GM21529 (cell line): Measurements from ENCODE around the gene HOXD12.

Source experiments
- ATAC-seq: cut with Tn5 transposase; IDR thresholded peaks from one replicate; pipeline ENCODE4 v1.9.1; 2021; ENCODE audit not compliant: unreplicated experiment

Gene HOXD12

GRCh38 chr2:176092270-176093144 is 7.1 kb upstream of the HOXD12 start, which contains the start of gene HOXD13:
HOXD13 (plus strand) TSS chr2:176092721; CDS start chr2:176092891, 170 bp downstream.
- ATAC-seq, result no peak

GRCh38 chr2:176093145-176093897 is 6.3 kb upstream of the HOXD12 start:
- no peak for ATAC-seq

DNA sequence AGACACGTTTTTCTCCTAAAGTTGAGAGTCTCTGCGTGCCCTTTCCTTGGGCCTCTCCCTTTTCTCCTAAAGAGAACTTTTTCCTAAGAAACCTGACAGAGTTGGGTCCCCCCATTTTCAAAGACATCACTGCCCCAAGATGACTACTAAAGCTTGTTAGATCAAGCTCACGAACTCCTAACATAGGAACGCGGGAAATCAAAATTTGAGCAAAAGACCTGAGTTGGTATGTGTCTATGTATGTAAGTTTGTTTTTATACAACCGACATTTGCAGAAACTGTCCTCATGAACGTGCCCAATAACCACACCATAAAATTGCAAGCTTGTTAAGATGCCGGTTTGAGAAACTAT is 5.7 kb upstream of the HOXD12 start:
- no peak for ATAC-seq

DNA sequence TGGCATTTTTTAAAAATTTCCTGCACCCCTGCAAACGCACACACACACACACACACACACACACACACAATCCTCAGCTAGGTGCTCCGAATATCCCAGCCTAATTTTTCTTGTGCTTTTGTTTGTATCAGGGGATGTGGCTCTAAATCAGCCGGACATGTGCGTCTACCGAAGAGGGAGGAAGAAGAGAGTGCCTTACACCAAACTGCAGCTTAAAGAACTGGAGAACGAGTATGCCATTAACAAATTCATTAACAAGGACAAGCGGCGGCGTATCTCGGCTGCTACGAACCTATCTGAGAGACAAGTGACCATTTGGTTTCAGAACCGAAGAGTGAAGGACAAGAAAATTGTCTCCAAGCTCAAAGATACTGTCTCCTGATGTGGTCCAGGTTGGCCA is 5.2 kb upstream of the HOXD12 start:
- no peak for ATAC-seq

- ATAC-seq, result no peak
Observed at GRCh38 chr2:176095421-176095820, 4.2 kb upstream of the HOXD12 start.

GRCh38 chr2:176096243-176096985 is 3.2 kb upstream of the HOXD12 start:
- no peak for ATAC-seq

- ATAC-seq, result peak; percentile 92
Observed at GRCh38 chr2:176096986-176097819, 2.4 kb upstream of the HOXD12 start.

- no peak for ATAC-seq
Observed at GRCh38 chr2:176097820-176098365, 1.7 kb upstream of the HOXD12 start.

DNA sequence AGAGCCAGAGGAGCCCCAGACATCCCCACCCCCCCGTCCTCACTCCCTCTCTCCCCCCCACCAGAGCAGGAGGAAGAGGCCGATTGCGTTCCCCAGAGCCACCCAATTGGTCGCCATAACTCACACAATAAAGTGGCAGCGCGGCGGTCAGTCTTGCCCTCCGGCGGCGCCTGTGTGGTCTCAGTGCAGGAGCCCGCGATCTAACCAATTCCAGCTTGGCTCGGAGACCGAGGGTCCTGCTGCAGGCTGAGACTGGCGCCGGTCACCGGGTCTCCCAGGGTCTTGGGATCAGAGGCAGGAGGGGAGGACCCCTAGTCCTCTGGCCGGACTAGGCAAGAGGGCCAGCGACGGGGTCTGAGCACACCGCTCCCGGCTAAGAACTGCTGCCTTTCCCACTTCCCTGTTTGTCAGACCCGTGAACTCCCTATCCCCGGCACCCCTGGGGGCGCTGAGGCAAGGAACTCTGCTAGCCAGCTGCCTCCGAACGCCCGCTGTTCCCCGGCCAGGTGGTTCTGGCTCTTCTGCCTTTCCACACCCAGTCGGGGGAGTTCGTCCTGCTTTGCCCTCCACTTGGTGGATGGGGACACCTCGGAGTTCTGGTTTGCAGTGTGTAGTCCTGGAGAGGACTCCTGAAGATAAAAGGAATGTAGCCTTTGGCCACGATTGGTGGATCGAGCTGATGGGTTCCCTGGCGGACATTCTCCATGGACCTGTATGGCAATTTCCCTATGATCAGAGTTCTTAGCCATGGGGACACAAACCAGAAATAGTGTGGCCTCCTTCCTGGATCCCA is 1.0 kb upstream of the HOXD12 start:
- ATAC-seq, result no peak

DNA sequence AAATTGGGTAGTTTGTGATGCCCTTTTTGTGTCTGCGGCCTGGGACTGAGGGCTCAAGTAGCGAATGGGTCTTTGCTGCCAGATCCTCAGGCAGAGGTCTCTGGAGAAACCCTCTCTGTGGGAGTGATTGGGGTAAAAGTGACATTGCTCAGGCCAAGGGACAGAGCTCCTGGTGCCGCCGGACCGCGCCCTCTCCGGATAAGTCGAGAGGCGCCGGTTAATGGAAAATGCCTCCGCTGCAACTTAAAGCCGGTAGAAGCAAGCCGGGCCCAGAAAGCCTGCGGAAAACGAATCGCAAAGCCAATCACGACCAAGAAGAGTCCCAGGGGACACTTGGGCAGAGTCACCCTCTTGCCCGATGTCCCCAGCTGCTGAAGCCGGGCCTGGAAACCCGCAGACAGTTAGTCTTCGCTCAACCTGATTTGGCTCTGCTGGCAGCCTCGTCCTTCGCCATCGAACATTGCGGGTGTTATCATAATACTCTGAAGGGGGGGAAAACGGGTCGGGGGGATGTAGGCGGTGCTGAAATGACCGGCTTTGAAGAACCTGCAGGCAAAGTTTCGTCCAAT is 352 bp upstream of the HOXD12 start:
- ATAC-seq, result no peak

DNA sequence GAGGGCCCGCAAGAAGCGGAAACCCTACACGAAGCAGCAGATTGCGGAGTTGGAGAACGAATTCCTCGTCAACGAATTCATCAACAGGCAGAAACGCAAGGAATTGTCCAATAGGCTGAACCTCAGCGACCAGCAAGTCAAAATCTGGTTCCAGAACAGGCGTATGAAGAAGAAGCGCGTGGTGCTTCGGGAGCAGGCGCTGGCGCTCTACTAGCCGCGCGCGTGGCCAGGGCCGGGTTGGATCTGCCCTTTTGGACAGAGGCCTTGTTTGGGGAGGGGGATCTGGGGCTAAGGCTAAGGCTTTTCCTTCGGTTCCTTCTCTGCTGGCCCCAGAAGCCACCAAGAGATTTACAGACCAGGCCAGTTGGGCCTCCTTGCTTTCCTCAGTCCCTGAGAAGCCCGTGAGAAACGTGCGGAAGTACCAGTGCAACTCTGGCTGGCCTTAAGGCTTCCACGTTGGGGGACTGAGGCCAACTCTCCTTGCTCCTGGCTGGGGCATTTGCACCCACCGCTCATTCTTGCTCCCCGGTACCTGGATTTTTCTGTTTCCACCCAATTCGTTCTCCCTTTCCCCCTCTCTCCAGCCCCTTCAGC is 1.0 kb downstream of the HOXD12 start:
- ATAC-seq, result no peak

GRCh38 chr2:176101216-176101830 is 1.7 kb downstream of the HOXD12 start:
- ATAC-seq, result no peak

- no peak for ATAC-seq
Observed at GRCh38 chr2:176101842-176102241, 2.2 kb downstream of the HOXD12 start.

DNA sequence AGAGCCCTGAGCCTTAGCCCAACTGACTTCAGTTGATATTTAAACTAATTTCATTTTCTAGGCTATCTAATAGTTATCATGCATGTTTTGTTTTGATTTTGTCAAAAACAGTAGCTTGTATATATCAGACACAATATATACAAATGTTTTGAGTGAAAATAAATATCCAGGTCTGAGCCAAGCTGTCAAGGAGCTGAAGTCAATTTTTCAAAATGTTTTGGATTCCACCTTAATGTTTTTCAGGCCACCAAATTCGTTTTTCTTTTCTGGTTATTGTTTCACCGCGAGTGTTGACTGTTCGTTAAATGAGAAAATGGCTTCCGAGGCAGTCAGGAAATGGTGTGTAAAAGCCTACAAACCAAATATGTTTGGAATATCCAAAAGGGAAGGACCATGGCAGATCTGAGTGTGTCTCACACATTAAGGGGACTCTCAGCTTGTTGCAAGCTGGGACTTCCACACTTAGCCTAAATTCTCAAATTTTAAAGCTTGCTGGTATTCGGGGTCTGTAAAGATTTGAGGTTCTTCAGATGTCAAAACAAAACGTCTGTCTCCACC is 2.8 kb downstream of the HOXD12 start:
- ATAC-seq, result no peak

DNA sequence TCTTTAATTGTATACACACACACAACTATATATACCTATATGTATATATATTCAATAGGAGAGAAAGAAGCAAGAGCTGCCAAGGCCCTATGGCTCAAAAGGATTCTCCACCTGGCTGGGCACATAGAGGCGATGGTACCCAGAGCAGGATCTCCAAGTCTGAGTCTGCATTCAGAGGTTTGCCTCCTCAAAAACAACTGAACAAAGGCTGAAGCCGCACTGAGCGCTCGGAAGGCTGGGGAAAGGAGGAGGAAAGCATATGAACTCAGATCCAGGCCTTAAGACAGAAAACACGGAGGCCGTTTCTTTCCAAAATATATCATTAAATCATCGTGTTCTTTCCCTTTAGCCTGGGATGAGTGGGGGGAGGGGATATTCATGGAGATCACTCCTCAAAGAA is 3.6 kb downstream of the HOXD12 start:
- no peak for ATAC-seq

DNA sequence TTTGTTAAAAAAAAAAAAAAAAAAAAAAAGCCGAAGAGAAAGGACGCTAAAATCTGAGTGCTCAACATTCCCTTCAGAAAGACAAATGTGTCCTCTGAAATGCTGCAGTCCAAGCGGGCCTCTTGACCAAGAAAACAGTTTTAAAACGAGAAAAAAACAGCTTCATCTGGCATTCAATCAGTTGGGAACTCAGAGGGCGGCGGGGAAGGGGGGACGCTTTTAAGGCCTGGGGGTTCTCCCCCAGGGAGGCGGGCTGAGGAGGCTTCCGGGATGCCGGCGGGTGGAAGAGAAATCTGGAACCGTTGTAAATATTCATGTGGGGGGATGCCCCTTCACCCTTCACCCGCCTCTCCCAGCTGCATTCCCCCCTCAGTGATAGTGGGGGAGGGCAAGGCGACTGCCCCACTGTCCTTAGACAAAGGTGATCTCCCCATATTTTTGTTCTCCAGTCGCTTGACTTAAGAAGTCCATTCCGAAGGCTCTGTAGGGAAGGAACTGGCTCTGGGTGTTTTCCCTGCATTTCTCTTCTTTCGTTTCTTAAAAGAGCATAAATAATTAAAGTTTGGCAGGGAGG is 4.2 kb downstream of the HOXD12 start:
- ATAC-seq, result no peak

GRCh38 chr2:176104316-176105077 is 4.9 kb downstream of the HOXD12 start:
- no peak for ATAC-seq
